A549 (cell line): ENCODE measurements around the gene ZBTB20. TPM values are rescaled to one million over a fixed set of nuclear protein-coding genes. Genes with fewer than 3 reads are reported as not detected.

Source experiments
- ATAC-seq, 2 experiments: fragments of 200-7000 bp in 1 of 2; fragments of >200 bp in 1 of 2; cut with Nextera tagmentation in 1 of 2; cut with Tn5 transposase in 1 of 2; 3 replicates each; pipeline versions ENCODE4 v1.8.0 to v1.9.1; 2018 to 2020; ENCODE audit warnings: mild to moderate bottlenecking in 1 of 2, moderate library complexity in 1 of 2
- CTCF ChIA-PET: fragments of 300-600 bp; sonication (Branson Sonifier 250); formaldehyde crosslinking; extraction: SDS; loops from one replicate; lab custom pipeline; 2021; ENCODE audit warnings: antibody characterized with exemption, inconsistent platforms; lab: Yijun Ruan, JAX
- POLR2A ChIA-PET: fragments of 350-600 bp; formaldehyde crosslinking; extraction: SDS; loops from one replicate; lab custom pipeline; 2021; ENCODE audit warnings: antibody characterized with exemption, inconsistent platforms; lab: Yijun Ruan, JAX
- DNase-seq, 2 experiments: peaks; one replicate each; pipeline versions ENCODE4 v3.0.0 to v3.0.0-alpha.2; 2011 to 2016; ENCODE audit warnings: low read depth in 1 of 2, low spot score in 1 of 2
- FAIRE-seq: peaks from 2 replicates; lab custom pipeline; 2011; peaks lifted over from hg19 to GRCh38; lab: Jason Lieb, UNC
- H3K27ac ChIP-seq, 2 experiments: fragments of >200 bp; sonication (Bioruptor Twin); formaldehyde crosslinking; 3 replicates each; pipeline ENCODE4 v1.5.1; 2016 to 2017
- H3K4me1 ChIP-seq: fragments of >200 bp; sonication (Bioruptor Twin); formaldehyde crosslinking; 3 replicates; pipeline ENCODE4 v1.6.1; 2016
- H3K4me2 ChIP-seq: fragments of >200 bp; sonication (Bioruptor Twin); formaldehyde crosslinking; 3 replicates; pipeline ENCODE4 v1.6.1; 2016
- H3K4me3 ChIP-seq: fragments of >200 bp; sonication (Bioruptor Twin); formaldehyde crosslinking; 3 replicates; pipeline ENCODE4 v1.5.1; 2016
- H3K9me3 ChIP-seq: fragments of >200 bp; sonication (Bioruptor Twin); formaldehyde crosslinking; 3 replicates; pipeline ENCODE4 v1.6.1; 2016
- BHLHE40 ChIP-seq: IDR thresholded peaks from 2 replicates; pipeline ENCODE4 v1.6.1; 2012; ENCODE audit warnings: low read depth, low read length, inconsistent platforms
- CBX2 ChIP-seq: fragments of 200-600 bp; sonication (generic); IDR thresholded peaks from 2 replicates; pipeline ENCODE4 v1.6.1; 2016; ENCODE audit warnings: low read depth, mild to moderate bottlenecking, borderline replicate concordance
- CHD2 ChIP-seq: fragments of 150-350 bp; IDR thresholded peaks from 2 replicates; pipeline ENCODE4 v1.6.1; 2014; ENCODE audit warnings: low read length; ENCODE audit not compliant: partially characterized antibody
- EHMT2 ChIP-seq: fragments of 200-600 bp; sonication (generic); IDR thresholded peaks from 2 replicates; pipeline ENCODE4 v1.6.1; 2016; ENCODE audit warnings: antibody characterized with exemption, low read depth, mild to moderate bottlenecking, moderate library complexity
- EP300 ChIP-seq, 2 experiments: fragments of >200 bp; sonication (Bioruptor Twin); formaldehyde crosslinking; IDR thresholded peaks; 2 replicates in 1 of 2; 3 replicates in 1 of 2; pipeline ENCODE4 v1.6.1; 2016 to 2017
- FOSB ChIP-seq: fragments of 250-450 bp; sonication (Bioruptor Pico); IDR thresholded peaks from 2 replicates; pipeline ENCODE4 v1.5.0; 2020; ENCODE audit warnings: mild to moderate bottlenecking, moderate library complexity
- FOSL2 ChIP-seq, 2 experiments: fragments of 450-650 bp in 1 of 2; fragments of >200 bp in 1 of 2; sonication (Bioruptor Twin) in 1 of 2; formaldehyde crosslinking; IDR thresholded peaks; 2 replicates each; pipeline versions ENCODE4 v1.5.0 to v1.6.1; 2016 to 2020; ENCODE audit warnings: mild to moderate bottlenecking in 1 of 2, moderate library complexity in 1 of 2
- HDAC2 ChIP-seq: fragments of 200-600 bp; sonication (generic); IDR thresholded peaks from 2 replicates; pipeline ENCODE4 v1.6.1; 2016
- HOXA7 ChIP-seq: fragments of 250-450 bp; sonication (Bioruptor Pico); IDR thresholded peaks from 2 replicates; pipeline ENCODE4 v1.5.0; 2020; ENCODE audit warnings: mild to moderate bottlenecking, moderate library complexity
- HOXB13 ChIP-seq: fragments of 250-450 bp; sonication (Bioruptor Pico); IDR thresholded peaks from 2 replicates; pipeline ENCODE4 v1.5.0; 2020; ENCODE audit warnings: low read depth, mild to moderate bottlenecking, moderate library complexity
- HOXB5 ChIP-seq: fragments of 250-450 bp; sonication (Bioruptor Pico); IDR thresholded peaks from 2 replicates; pipeline ENCODE4 v1.5.0; 2020; ENCODE audit warnings: mild to moderate bottlenecking, moderate library complexity
- JUN ChIP-seq, 2 experiments: fragments of >200 bp; sonication (Bioruptor Twin); formaldehyde crosslinking; IDR thresholded peaks; 2 replicates in 1 of 2; 3 replicates in 1 of 2; pipeline ENCODE4 v1.6.1; 2016 to 2017
- KDM5A ChIP-seq: fragments of 200-600 bp; sonication (generic); IDR thresholded peaks from 2 replicates; pipeline ENCODE4 v1.6.1; 2016; ENCODE audit warnings: antibody characterized with exemption, mild to moderate bottlenecking
- MAFK ChIP-seq: fragments of 450-650 bp; IDR thresholded peaks from 2 replicates; pipeline ENCODE4 v1.6.1; 2014; ENCODE audit not compliant: partially characterized antibody
- NFE2L2 ChIP-seq: fragments of 150-350 bp; conservative IDR thresholded peaks from 2 replicates; pipeline ENCODE4 v1.6.1; 2014; ENCODE audit warnings: low read length
- NPAS2 ChIP-seq: fragments of 250-450 bp; sonication (Bioruptor Pico); IDR thresholded peaks from 2 replicates; pipeline ENCODE4 v1.8.0; 2022; ENCODE audit warnings: mild to moderate bottlenecking, moderate library complexity, borderline replicate concordance
- NR3C1 ChIP-seq: fragments of >200 bp; sonication (Bioruptor Twin); formaldehyde crosslinking; IDR thresholded peaks from 3 replicates; pipeline ENCODE4 v1.6.1; 2017
- PHF8 ChIP-seq: fragments of 200-600 bp; sonication (generic); IDR thresholded peaks from 2 replicates; pipeline ENCODE4 v1.6.1; 2016; ENCODE audit warnings: low read depth, mild to moderate bottlenecking, antibody characterized with exemption, moderate library complexity, borderline replicate concordance
- POLR2A ChIP-seq: IDR thresholded peaks from 2 replicates; pipeline ENCODE4 v1.6.1; 2012; ENCODE audit warnings: mild to moderate bottlenecking, low read length
- POLR2AphosphoS2 ChIP-seq: conservative IDR thresholded peaks from 2 replicates; pipeline ENCODE4 v1.6.1; 2012; ENCODE audit warnings: low read length, improper control_type of control experiment, inconsistent platforms
- RARB ChIP-seq: fragments of 250-450 bp; sonication (Bioruptor Pico); IDR thresholded peaks from 2 replicates; pipeline ENCODE4 v1.8.0; 2021; ENCODE audit warnings: mild to moderate bottlenecking, moderate library complexity
- RCOR1 ChIP-seq: fragments of 150-350 bp; IDR thresholded peaks from 2 replicates; pipeline ENCODE4 v1.6.1; 2014; ENCODE audit warnings: antibody characterized with exemption, low read length, low read depth
- RNF2 ChIP-seq: fragments of 200-600 bp; sonication (generic); IDR thresholded peaks from 2 replicates; pipeline ENCODE4 v1.6.1; 2016; ENCODE audit warnings: low read depth, mild to moderate bottlenecking, antibody characterized with exemption, moderate library complexity, borderline replicate concordance
- SREBF2 ChIP-seq: fragments of 450-650 bp; IDR thresholded peaks from 2 replicates; pipeline ENCODE4 v1.6.1; 2014; ENCODE audit warnings: mild to moderate bottlenecking, moderate library complexity
- TFCP2L1 ChIP-seq: fragments of 250-450 bp; sonication (Bioruptor Pico); IDR thresholded peaks from 2 replicates; pipeline ENCODE4 v1.5.0; 2021; ENCODE audit warnings: mild to moderate bottlenecking
- TP53 ChIP-seq: fragments of 250-450 bp; sonication (Bioruptor Pico); IDR thresholded peaks from 2 replicates; pipeline ENCODE4 v1.5.0; 2021; ENCODE audit warnings: mild to moderate bottlenecking, moderate library complexity
- ZC3H11A ChIP-seq: fragments of 450-650 bp; IDR thresholded peaks from 2 replicates; pipeline ENCODE4 v1.6.1; 2014; ENCODE audit warnings: antibody characterized with exemption, mild to moderate bottlenecking
- WGBS: methylation state at CpG from one replicate; pipeline ENCODE4 v1.1.6; 2017; ENCODE audit errors: missing lambda C conversion rate; 5-methylcytosine and 5-hydroxymethylcytosine counted together
- polyA plus RNA-seq, 4 experiments: library from polyadenylated mRNA; depleted of rRNA in 3 of 4; stranded (reverse); fragments of >200 nt; fragmentation: RNase III in 1 of 4; extraction: RNeasy Plus Mini Kit Qiagen cat#74134 plus additional on column Dnase treatment in 1 of 4; gene quantifications; 2 replicates in 3 of 4; 3 replicates in 1 of 4; pipeline ENCODE4 v1.2.3, GENCODE V29; 2011 to 2017
- TF ChIP-seq, protein P1 (sequence below): fragments of >200 bp; sonication (Bioruptor Twin); formaldehyde crosslinking; IDR thresholded peaks from 3 replicates; pipeline ENCODE4 v1.6.1; 2016
- TF ChIP-seq, protein P2 (sequence below): fragments of 200-600 bp; sonication (generic); IDR thresholded peaks from 2 replicates; pipeline ENCODE4 v1.6.1; 2016; ENCODE audit warnings: antibody characterized with exemption, mild to moderate bottlenecking, moderate library complexity
- TF ChIP-seq, protein P3 (sequence below): fragments of 450-650 bp; IDR thresholded peaks from 2 replicates; pipeline ENCODE4 v1.6.1; 2014; ENCODE audit warnings: antibody characterized with exemption
- TF ChIP-seq, protein P4 (sequence below): fragments of 150-350 bp; IDR thresholded peaks from 2 replicates; pipeline ENCODE4 v1.6.1; 2014; ENCODE audit warnings: low read depth, mild to moderate bottlenecking, low read length
- TF ChIP-seq, protein P5 (sequence below): fragments of >200 bp; sonication (Bioruptor Twin); formaldehyde crosslinking; IDR thresholded peaks from 2 replicates; pipeline ENCODE4 v1.6.1; 2016

Gene ZBTB20
- polyA plus RNA-seq, 2 of the 4 experiments (the other 2 are of a cell fraction), result 0.85 to 5.0 TPM

DNA sequence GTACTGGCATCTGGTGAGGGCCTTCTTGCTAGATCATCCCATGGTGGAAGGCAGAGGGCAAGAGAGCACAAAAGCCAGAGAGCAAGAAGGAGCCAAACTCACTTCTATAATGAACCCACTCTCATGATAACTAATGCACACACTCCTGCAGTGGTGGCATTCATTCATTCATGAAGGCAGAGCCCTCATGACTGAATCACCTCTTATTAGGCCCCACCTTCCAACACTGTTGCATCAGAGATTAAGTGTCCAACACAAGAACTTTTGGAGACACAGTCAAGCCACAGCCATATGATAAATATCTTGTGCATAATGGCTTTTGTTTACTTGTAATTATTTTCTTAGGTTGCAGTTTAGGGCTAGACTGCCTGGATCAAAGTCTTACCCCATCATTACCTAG is 670.6 kb downstream of the ZBTB20 start:
- TF ChIP-seq HOXA7 (CRISPR knock-in tag), result no peak
- TF ChIP-seq EHMT2, result no peak
- TF ChIP-seq, protein P1, sequence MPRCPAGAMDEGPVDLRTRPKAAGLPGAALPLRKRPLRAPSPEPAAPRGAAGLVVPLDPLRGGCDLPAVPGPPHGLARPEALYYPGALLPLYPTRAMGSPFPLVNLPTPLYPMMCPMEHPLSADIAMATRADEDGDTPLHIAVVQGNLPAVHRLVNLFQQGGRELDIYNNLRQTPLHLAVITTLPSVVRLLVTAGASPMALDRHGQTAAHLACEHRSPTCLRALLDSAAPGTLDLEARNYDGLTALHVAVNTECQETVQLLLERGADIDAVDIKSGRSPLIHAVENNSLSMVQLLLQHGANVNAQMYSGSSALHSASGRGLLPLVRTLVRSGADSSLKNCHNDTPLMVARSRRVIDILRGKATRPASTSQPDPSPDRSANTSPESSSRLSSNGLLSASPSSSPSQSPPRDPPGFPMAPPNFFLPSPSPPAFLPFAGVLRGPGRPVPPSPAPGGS, result no peak
- TF ChIP-seq FOSL2 (IDR thresholded peaks at IDR 0.05), result no peak
- TF ChIP-seq FOSL2 (CRISPR knock-in tag; IDR thresholded peaks at IDR 0.05), result no peak
- no peak for TF ChIP-seq TFCP2L1
- no peak for TF ChIP-seq RNF2
- TF ChIP-seq FOSB (CRISPR knock-in tag), result no peak
- TF ChIP-seq CBX2, result no peak
- TF ChIP-seq POLR2AphosphoS2, result no peak
- no peak for TF ChIP-seq KDM5A
- no peak for TF ChIP-seq PHF8
- TF ChIP-seq CHD2, result no peak
- no peak for TF ChIP-seq EP300 (IDR thresholded peaks at IDR 0.05)
- no peak for TF ChIP-seq HOXB13 (CRISPR knock-in tag)
- no peak for TF ChIP-seq HOXB5
- TF ChIP-seq, protein P2, sequence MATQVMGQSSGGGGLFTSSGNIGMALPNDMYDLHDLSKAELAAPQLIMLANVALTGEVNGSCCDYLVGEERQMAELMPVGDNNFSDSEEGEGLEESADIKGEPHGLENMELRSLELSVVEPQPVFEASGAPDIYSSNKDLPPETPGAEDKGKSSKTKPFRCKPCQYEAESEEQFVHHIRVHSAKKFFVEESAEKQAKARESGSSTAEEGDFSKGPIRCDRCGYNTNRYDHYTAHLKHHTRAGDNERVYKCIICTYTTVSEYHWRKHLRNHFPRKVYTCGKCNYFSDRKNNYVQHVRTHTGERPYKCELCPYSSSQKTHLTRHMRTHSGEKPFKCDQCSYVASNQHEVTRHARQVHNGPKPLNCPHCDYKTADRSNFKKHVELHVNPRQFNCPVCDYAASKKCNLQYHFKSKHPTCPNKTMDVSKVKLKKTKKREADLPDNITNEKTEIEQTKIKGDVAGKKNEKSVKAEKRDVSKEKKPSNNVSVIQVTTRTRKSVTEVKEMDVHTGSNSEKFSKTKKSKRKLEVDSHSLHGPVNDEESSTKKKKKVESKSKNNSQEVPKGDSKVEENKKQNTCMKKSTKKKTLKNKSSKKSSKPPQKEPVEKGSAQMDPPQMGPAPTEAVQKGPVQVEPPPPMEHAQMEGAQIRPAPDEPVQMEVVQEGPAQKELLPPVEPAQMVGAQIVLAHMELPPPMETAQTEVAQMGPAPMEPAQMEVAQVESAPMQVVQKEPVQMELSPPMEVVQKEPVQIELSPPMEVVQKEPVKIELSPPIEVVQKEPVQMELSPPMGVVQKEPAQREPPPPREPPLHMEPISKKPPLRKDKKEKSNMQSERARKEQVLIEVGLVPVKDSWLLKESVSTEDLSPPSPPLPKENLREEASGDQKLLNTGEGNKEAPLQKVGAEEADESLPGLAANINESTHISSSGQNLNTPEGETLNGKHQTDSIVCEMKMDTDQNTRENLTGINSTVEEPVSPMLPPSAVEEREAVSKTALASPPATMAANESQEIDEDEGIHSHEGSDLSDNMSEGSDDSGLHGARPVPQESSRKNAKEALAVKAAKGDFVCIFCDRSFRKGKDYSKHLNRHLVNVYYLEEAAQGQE, result no peak
- TF ChIP-seq, protein P3, sequence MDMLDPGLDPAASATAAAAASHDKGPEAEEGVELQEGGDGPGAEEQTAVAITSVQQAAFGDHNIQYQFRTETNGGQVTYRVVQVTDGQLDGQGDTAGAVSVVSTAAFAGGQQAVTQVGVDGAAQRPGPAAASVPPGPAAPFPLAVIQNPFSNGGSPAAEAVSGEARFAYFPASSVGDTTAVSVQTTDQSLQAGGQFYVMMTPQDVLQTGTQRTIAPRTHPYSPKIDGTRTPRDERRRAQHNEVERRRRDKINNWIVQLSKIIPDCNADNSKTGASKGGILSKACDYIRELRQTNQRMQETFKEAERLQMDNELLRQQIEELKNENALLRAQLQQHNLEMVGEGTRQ, result no peak
- no peak for TF ChIP-seq MAFK
- TF ChIP-seq, protein P4, sequence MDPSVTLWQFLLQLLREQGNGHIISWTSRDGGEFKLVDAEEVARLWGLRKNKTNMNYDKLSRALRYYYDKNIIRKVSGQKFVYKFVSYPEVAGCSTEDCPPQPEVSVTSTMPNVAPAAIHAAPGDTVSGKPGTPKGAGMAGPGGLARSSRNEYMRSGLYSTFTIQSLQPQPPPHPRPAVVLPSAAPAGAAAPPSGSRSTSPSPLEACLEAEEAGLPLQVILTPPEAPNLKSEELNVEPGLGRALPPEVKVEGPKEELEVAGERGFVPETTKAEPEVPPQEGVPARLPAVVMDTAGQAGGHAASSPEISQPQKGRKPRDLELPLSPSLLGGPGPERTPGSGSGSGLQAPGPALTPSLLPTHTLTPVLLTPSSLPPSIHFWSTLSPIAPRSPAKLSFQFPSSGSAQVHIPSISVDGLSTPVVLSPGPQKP, result no peak
- TF ChIP-seq POLR2A, result no peak
- DNase-seq (no peak), ATAC-seq (no peak), FAIRE-seq (no peak)
- H3K4me3 ChIP-seq, result no peak overlapping the region
- H3K27ac ChIP-seq, result no peak overlapping the region
- peaks cover 28% of the 10 kb centered on the region for H3K4me1 ChIP-seq
- CTCF ChIA-PET, result no interaction called here
- POLR2A ChIA-PET, result no interaction called here
- no peaks in the 10 kb centered on the region for H3K9me3 ChIP-seq
- H3K4me2 ChIP-seq, result no peak overlapping the region

DNA sequence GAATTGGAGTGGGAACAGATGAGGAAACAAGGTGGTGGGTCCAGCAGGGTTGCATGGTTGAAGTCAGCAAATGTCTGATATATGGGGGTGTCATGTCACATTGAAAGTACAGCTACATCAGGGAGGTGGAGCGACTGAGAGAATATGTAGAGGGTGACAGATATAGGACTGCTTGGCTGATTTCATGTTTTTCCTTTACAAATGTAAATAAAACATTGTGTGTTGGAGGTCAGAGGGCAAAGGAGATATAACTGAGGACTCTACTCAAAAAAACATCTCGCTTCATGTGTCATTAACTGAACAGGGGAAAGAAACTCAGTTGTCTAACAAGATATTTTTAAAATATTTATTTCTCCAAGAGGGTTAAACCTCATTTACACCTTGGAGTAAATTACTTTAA is 675.6 kb downstream of the ZBTB20 start:
- ATAC-seq (no peak), DNase-seq (no peak), FAIRE-seq (no peak)
- Histone ChIP-seq H3K27ac (no peak overlapping the region), H3K4me3 (no peak overlapping the region), H3K9me3 (no peaks in the 10 kb centered on the region), H3K4me1 (no peaks in the 10 kb centered on the region), H3K4me2 (no peak overlapping the region)
- CTCF ChIA-PET, result no interaction called here
- POLR2A ChIA-PET, result no interaction called here
- 89% methylated on average over 2 of the region's 2 CpGs for WGBS
- no peak for TF ChIP-seq HDAC2
- TF ChIP-seq TFCP2L1, result no peak
- no peak for TF ChIP-seq JUN (IDR thresholded peaks at IDR 0.05)
- no peak for TF ChIP-seq ZC3H11A
- no peak for TF ChIP-seq RCOR1
- TF ChIP-seq NPAS2 (CRISPR knock-in tag), result no peak
- TF ChIP-seq RARB (CRISPR knock-in tag), result no peak
- no peak for TF ChIP-seq EP300 (IDR thresholded peaks at IDR 0.05)
- no peak for TF ChIP-seq TP53
- TF ChIP-seq NR3C1, result no peak
- TF ChIP-seq, protein P1, result no peak
- TF ChIP-seq SREBF2, result no peak
- TF ChIP-seq, protein P5, sequence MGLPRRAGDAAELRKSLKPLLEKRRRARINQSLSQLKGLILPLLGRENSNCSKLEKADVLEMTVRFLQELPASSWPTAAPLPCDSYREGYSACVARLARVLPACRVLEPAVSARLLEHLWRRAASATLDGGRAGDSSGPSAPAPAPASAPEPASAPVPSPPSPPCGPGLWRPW, result no peak
- TF ChIP-seq NFE2L2, result no peak
- no peak for TF ChIP-seq BHLHE40
